Endothelial cell of umbilical vein (primary cell): ENCODE measurements around the gene TM9SF1. TPM values are rescaled to one million over a fixed set of nuclear protein-coding genes. Genes with fewer than 3 reads are reported as not detected.

ENCODE experiments used
- BruUV-seq: library from RNA; stranded (reverse); fragments of 400-500 nt; replicated peaks from 2 replicates; lab custom pipeline; 2021; lab: Mats Ljungman, UMichigan
- CTCF ChIA-PET: fragments of 300-600, 350-600 bp; sonication (Branson Sonifier 250); formaldehyde crosslinking; loops from one replicate; lab custom pipeline; 2021; ENCODE audit warnings: antibody characterized with exemption, inconsistent platforms; lab: Charles Lee
- POLR2A ChIA-PET: fragments of 300-600, 350-600 bp; sonication (Branson Sonifier 250); formaldehyde crosslinking; loops from one replicate; lab custom pipeline; 2021; ENCODE audit warnings: antibody characterized with exemption, inconsistent platforms; lab: Charles Lee
- DNase-seq: peaks from one replicate; pipeline ENCODE4 v3.0.0-alpha.2; 2011; ENCODE audit warnings: low read depth, low spot score
- FAIRE-seq: peaks from 2 replicates; lab custom pipeline; 2011; peaks lifted over from hg19 to GRCh38; lab: Jason Lieb, UNC
- H2AFZ ChIP-seq: 2 replicates; pipeline ENCODE4 v1.6.0; 2012; ENCODE audit warnings: low read depth, low read length, control low read depth, inconsistent platforms
- H3K27ac ChIP-seq: 2 replicates; pipeline ENCODE4 v1.5.1; 2011; ENCODE audit warnings: low read depth, mild to moderate bottlenecking, control low read depth, low read length, moderate library complexity; ENCODE audit not compliant: insufficient read depth
- H3K27me3 ChIP-seq, 2 experiments: 2 replicates each; pipeline versions ENCODE4 v1.6.0 to v1.6.1; 2011; ENCODE audit warnings: low read length in 2 of 2, mixed read lengths in 1 of 2; ENCODE audit not compliant: control insufficient read depth in 2 of 2, insufficient read depth in 2 of 2
- H3K36me3 ChIP-seq, 2 experiments: 2 replicates in 1 of 2; 3 replicates in 1 of 2; pipeline ENCODE4 v1.5.1; 2011; ENCODE audit warnings: low read length in 2 of 2, mild to moderate bottlenecking in 1 of 2, moderate library complexity in 1 of 2; ENCODE audit not compliant: control insufficient read depth in 2 of 2, insufficient read depth in 2 of 2; ENCODE audit errors: extremely low read depth in 1 of 2
- H3K4me1 ChIP-seq: 3 replicates; pipeline ENCODE4 v1.5.1; 2011; ENCODE audit warnings: mild to moderate bottlenecking, low read length; ENCODE audit not compliant: control insufficient read depth, insufficient read depth; ENCODE audit errors: extremely low read depth
- H3K4me2 ChIP-seq: 2 replicates; pipeline ENCODE4 v1.6.1; 2011; ENCODE audit warnings: low read length, control low read depth, mixed read lengths; ENCODE audit not compliant: insufficient read depth
- H3K4me3 ChIP-seq, 3 experiments: fragments of 200-600 bp in 1 of 3; sonication (generic), shearing (Covaris generic) in 1 of 3; replicated peaks in 1 of 3; 2 replicates each; pipeline ENCODE4 v1.5.1; 2011 to 2016; ENCODE audit warnings: control low read depth in 3 of 3, low read length in 3 of 3, mild to moderate bottlenecking in 2 of 3, inconsistent platforms in 1 of 3, low read depth in 1 of 3, moderate library complexity in 1 of 3; ENCODE audit not compliant: insufficient read depth in 1 of 3
- H3K79me2 ChIP-seq: 2 replicates; pipeline ENCODE4 v1.6.0; 2012; ENCODE audit warnings: low read length, inconsistent platforms; ENCODE audit not compliant: control insufficient read depth, insufficient read depth
- H3K9ac ChIP-seq: replicated peaks from 2 replicates; pipeline ENCODE3; 2011; ENCODE audit warnings: low read length, control low read depth; ENCODE audit not compliant: insufficient read depth; ENCODE audit errors: extremely low read depth
- H3K9me1 ChIP-seq: replicated peaks from 3 replicates; pipeline ENCODE4 v1.6.0; 2011; ENCODE audit warnings: mild to moderate bottlenecking, low read length; ENCODE audit not compliant: control insufficient read depth, insufficient read depth; ENCODE audit errors: extremely low read depth
- H3K9me3 ChIP-seq: replicated peaks from 2 replicates; pipeline ENCODE4 v1.5.1; 2012; ENCODE audit warnings: low read length, inconsistent platforms; ENCODE audit not compliant: control insufficient read depth, insufficient read depth
- H4K20me1 ChIP-seq: replicated peaks from 2 replicates; pipeline ENCODE3; 2011; ENCODE audit warnings: mild to moderate bottlenecking, low read length; ENCODE audit not compliant: control insufficient read depth, insufficient read depth; ENCODE audit errors: extremely low read depth
- EZH2 ChIP-seq: IDR thresholded peaks from 2 replicates; pipeline ENCODE4 v1.6.1; 2012; ENCODE audit warnings: borderline replicate concordance, low read depth, mild to moderate bottlenecking, moderate library complexity, low read length, inconsistent platforms; ENCODE audit not compliant: severe bottlenecking
- FOS ChIP-seq: IDR thresholded peaks from 2 replicates; pipeline ENCODE4 v1.6.1; 2011; ENCODE audit warnings: mild to moderate bottlenecking, low read length, moderate library complexity, borderline replicate concordance; ENCODE audit not compliant: insufficient read depth
- GATA2 ChIP-seq: IDR thresholded peaks from 2 replicates; pipeline ENCODE4 v1.7.0; 2011; ENCODE audit warnings: low read depth, mild to moderate bottlenecking, moderate library complexity, mixed read lengths, low read length; ENCODE audit not compliant: insufficient read length, insufficient read depth
- JUN ChIP-seq: IDR thresholded peaks from 2 replicates; pipeline ENCODE4 v1.6.1; 2011; ENCODE audit warnings: borderline replicate concordance, low read depth; ENCODE audit not compliant: insufficient read length, insufficient read depth
- MYC ChIP-seq: IDR thresholded peaks from one replicate; pipeline ENCODE4 v1.6.1; 2011; ENCODE audit warnings: mild to moderate bottlenecking, low read depth, low read length
- POLR2A ChIP-seq: IDR thresholded peaks from 2 replicates; pipeline ENCODE4 v1.6.1; 2012; ENCODE audit warnings: low read depth, mild to moderate bottlenecking, control low read depth, low read length
- POLR2AphosphoS5 ChIP-seq: IDR thresholded peaks from 2 replicates; pipeline ENCODE4 v1.6.1; 2012; ENCODE audit warnings: low read depth, mild to moderate bottlenecking, control low read depth, low read length, moderate library complexity; ENCODE audit not compliant: insufficient read depth
- dilution Hi-C: fragments of 300-500 bp; cut with MboI; formaldehyde crosslinking; loops from one replicate; pipeline ENCODE4 v1.15.0; 2019; ENCODE audit warnings: low sequenced_read_pairs; ENCODE audit not compliant: extremely low pct_ligation_motif_present
- intact Hi-C: fragments of 100-400 bp; cut with micrococcal nuclease; formaldehyde crosslinking; loops from one replicate; pipeline ENCODE4 v1.10.0; 2022
- polyA plus RNA-seq, 4 experiments: library from polyadenylated mRNA; depleted of rRNA in 3 of 4; stranded (reverse) in 3 of 4; unstranded in 1 of 4; fragments of >200 nt; gene quantifications; 2 replicates each; pipeline versions ENCODE4 v1.2.1 to v1.2.3, GENCODE V29; 2011 to 2012; ENCODE audit warnings: missing spikeins in 1 of 4
- total RNA-seq: library from RNA; stranded (reverse); gene quantifications from 2 replicates; pipeline ENCODE4 v1.2.3, GENCODE V29; 2021
- TF ChIP-seq, protein P1 (sequence below), 2 donors: IDR thresholded peaks; 1 replicate in 1 of 2; 2 replicates in 1 of 2; pipeline ENCODE4 v1.5.1; 2011; ENCODE audit warnings: low read length in 2 of 2, mild to moderate bottlenecking in 2 of 2, moderate library complexity in 2 of 2, control low read depth in 1 of 2, inconsistent platforms in 1 of 2, low read depth in 1 of 2; ENCODE audit not compliant: insufficient read depth in 1 of 2; ENCODE audit errors: extremely low read depth in 1 of 2
- TF ChIP-seq, protein P2 (sequence below): IDR thresholded peaks from 2 replicates; pipeline ENCODE4 v1.6.1; 2011; ENCODE audit not compliant: insufficient read depth, insufficient read length

Gene TM9SF1
- total and polyA plus RNA-seq, 2 donors (not counting 3 experiments of a cell fraction or from before 2014, with no cell fraction given): 60.7 to 71.5 TPM

DNA sequence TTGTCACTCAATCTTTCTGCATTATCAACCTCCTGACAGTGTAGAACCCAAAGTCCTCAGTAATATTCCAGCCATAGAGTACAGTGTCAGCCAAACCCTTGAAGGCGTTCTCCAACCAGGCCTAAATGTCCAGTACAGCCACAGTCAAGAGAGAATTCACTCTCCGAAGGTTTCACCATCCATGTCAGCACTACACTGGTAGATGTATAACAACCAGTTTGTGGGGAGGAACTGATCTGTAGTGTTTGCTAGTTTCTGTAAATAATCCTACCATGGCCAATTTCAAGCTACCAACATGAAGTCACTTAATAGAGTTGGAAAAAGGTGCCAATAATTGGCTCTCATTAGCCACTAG is 21.1 kb upstream of the TM9SF1 start:
- FAIRE-seq (no peak), DNase-seq (no peak)
- no peak overlapping the region for H2AFZ ChIP-seq
- H4K20me1 ChIP-seq: no peaks in the 10 kb centered on the region
- peaks cover 2 to 4% of the 10 kb centered on the region in 2 experiments for H3K36me3 ChIP-seq
- no peak overlapping the region for H3K4me3 ChIP-seq
- no peaks in the 10 kb centered on the region for H3K9me1 ChIP-seq
- no peaks in the 10 kb centered on the region for H3K9me3 ChIP-seq
- intact Hi-C loops (loop anchor here (1.0 to 5.0 kb wide), 5 partner anchors 26 to 215 kb away; partner anchors contain the start of genes RABGGTA and TINF2), dilution Hi-C loops (no loop called here)
- ChIA-PET POLR2A (interaction anchor here (0.8 to 3.4 kb wide), 4 partner anchors 9 to 92 kb away, joined by 3 to 21 read pairs (median 6); partner anchors contain the start of genes CIDEB and TINF2), CTCF (interaction anchor here (0.8 to 4.9 kb wide), 24 partner anchors 8 to 158 kb away, joined by 3 to 71 read pairs (median 6); partner anchors contain the start of genes CIDEB, EMC9, GMPR2 and IPO4)
- H3K79me2 ChIP-seq: peaks cover 25% of the 10 kb centered on the region
- peaks cover 11% of the 10 kb centered on the region for H3K4me1 ChIP-seq
- TF ChIP-seq, protein P1, sequence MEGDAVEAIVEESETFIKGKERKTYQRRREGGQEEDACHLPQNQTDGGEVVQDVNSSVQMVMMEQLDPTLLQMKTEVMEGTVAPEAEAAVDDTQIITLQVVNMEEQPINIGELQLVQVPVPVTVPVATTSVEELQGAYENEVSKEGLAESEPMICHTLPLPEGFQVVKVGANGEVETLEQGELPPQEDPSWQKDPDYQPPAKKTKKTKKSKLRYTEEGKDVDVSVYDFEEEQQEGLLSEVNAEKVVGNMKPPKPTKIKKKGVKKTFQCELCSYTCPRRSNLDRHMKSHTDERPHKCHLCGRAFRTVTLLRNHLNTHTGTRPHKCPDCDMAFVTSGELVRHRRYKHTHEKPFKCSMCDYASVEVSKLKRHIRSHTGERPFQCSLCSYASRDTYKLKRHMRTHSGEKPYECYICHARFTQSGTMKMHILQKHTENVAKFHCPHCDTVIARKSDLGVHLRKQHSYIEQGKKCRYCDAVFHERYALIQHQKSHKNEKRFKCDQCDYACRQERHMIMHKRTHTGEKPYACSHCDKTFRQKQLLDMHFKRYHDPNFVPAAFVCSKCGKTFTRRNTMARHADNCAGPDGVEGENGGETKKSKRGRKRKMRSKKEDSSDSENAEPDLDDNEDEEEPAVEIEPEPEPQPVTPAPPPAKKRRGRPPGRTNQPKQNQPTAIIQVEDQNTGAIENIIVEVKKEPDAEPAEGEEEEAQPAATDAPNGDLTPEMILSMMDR (IDR thresholded peaks at IDR 0.05; ENCODE audit: extremely low read depth in 1 of 2, insufficient read depth in 1 of 2, low read depth in 1 of 2, low read length in 2 of 2): no peak
- no peak for TF ChIP-seq POLR2A
- TF ChIP-seq POLR2AphosphoS5: no peak
- no peak for TF ChIP-seq JUN
- no peak for TF ChIP-seq GATA2
- TF ChIP-seq FOS: no peak
- TF ChIP-seq, protein P2, sequence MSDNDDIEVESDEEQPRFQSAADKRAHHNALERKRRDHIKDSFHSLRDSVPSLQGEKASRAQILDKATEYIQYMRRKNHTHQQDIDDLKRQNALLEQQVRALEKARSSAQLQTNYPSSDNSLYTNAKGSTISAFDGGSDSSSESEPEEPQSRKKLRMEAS: no peak
- TF ChIP-seq EZH2: no peak
- TF ChIP-seq MYC: no peak
- H3K27me3 ChIP-seq: no peaks in the 10 kb centered on the region
- no peak overlapping the region for H3K27ac ChIP-seq
- H3K9ac ChIP-seq: no peak overlapping the region
- BruUV-seq: no TSS peak
- no peak overlapping the region for H3K4me2 ChIP-seq
